Pancreas (tissue), 10 donors: ENCODE results near the gene SORCS2. TPM values are rescaled to one million over a fixed set of nuclear protein-coding genes. Genes with fewer than 3 reads are reported as not detected.

Experiments used
- ATAC-seq, 4 donors: fragments of 200-7000 bp; cut with Tn5 transposase; one replicate each; pipeline versions ENCODE4 v1.8.0 to v1.9.1; 2020; ENCODE audit warnings: mild to moderate bottlenecking in 4 of 4, moderate library complexity in 4 of 4
- DNase-seq, 6 donors: peaks; one replicate each; pipeline ENCODE4 v3.0.0-alpha.2; 2020
- FAIRE-seq: peaks from 2 replicates; lab custom pipeline; 2012; peaks lifted over from hg19 to GRCh38; lab: Jason Lieb, UNC
- H3K27ac ChIP-seq, 4 donors: fragments of 200-600 bp; sonication (generic); 1 replicate in 3 of 4; 2 replicates in 1 of 4; pipeline versions ENCODE4 v1.5.0 to v1.8.0; 2020
- H3K27me3 ChIP-seq, 4 donors: fragments of 200-600 bp; one replicate each; pipeline ENCODE4 v1.8.0; 2021
- H3K36me3 ChIP-seq, 3 donors: fragments of 200-600 bp; sonication (generic) in 1 of 3; one replicate each; pipeline versions ENCODE4 v1.5.0 to v1.8.0; 2020 to 2021
- H3K4me1 ChIP-seq, 3 donors: fragments of 200-600 bp; one replicate each; pipeline ENCODE4 v1.8.0; 2021
- H3K4me3 ChIP-seq, 4 donors: fragments of 200-600 bp; sonication (generic) in 2 of 4; one replicate each; pipeline versions ENCODE4 v1.5.0 to v1.8.0; 2020 to 2021
- H3K9me3 ChIP-seq, 4 donors: fragments of 200-600 bp; one replicate each; pipeline ENCODE4 v1.8.0; 2021
- CTCF ChIP-seq, 4 donors: fragments of 200-600 bp; sonication (generic) in 3 of 4; IDR thresholded peaks; one replicate each; pipeline versions ENCODE4 v1.5.0 to v1.8.0; 2021; ENCODE audit warnings: antibody characterized with exemption in 4 of 4
- WGBS, 2 donors: extraction: QIAGEN DNeasy Blood & Tissue Kit; methylation state at CpG; one replicate each; pipeline ENCODE4 v1.1.7; 2013; 5-methylcytosine and 5-hydroxymethylcytosine counted together
- intact Hi-C, 3 donors: fragments of 100-400 bp; cut with DNase I; formaldehyde crosslinking; loops; one replicate each; pipeline versions ENCODE4 v1.11.1 to v1.14.2; 2022
- polyA plus RNA-seq, 2 donors: library from polyadenylated mRNA; stranded (reverse); fragments of 200-250 nt; gene quantifications; one replicate each; pipeline ENCODE4 v1.2.3, GENCODE V29; 2013
- total RNA-seq, 6 donors: library from RNA; stranded (reverse); fragmentation: NEBNext Ultra II Directional in 4 of 6; extraction: Animal tissue kit (Norgen Biotek cat#: 25700) in 4 of 6; gene quantifications; one replicate each; pipeline versions ENCODE4 v1.2.1 to v1.2.4, GENCODE V29; 2021 to 2023
- donor health status: healthy with polysubstance abuse.
- donor health status: DM: no; HTN: no; CAD: no; lungs with moderate emphysema.
- donor health status: DM: no; HTN: no; CAD: no.
- donor health status: control.
- donor health status: control.
- donor health status: Bipolar disorder and iron deficiency.
- donor health status: DM: yes; HTN: yes; CAD: no.
- donor health status: DM: no; HTN: no; CAD: no.
- donor health status: DM: no; HTN: no; CAD: no.
- donor health status: DM: yes; HTN: yes; CAD: no.

Gene SORCS2
- total and polyA plus RNA-seq, 8 donors = 0.14 to 1.7 (median 0.42) TPM

- no peaks in the 10 kb centered on the region for H3K9me3 ChIP-seq
- no peak for TF ChIP-seq CTCF (IDR thresholded peaks at IDR 0.05)
- ATAC-seq = no peak
- intact Hi-C loops = no loop called here
- no peak overlapping the region for H3K4me3 ChIP-seq
- H3K27me3 ChIP-seq = no peaks in the 10 kb centered on the region
- 94 to 96% methylated on average over 9 of the region's 9 CpGs for WGBS, 2 donors
- H3K27ac ChIP-seq = no peak overlapping the region
- peak in 2 of 6 donors; percentile 11 to 42 for DNase-seq
- FAIRE-seq = no peak
- peaks cover 13 to 17% (median 15%) of the 10 kb centered on the region in 3 donors for H3K4me1 ChIP-seq
- no peaks in the 10 kb centered on the region for H3K36me3 ChIP-seq
Measured at GRCh38 chr4:7165874-7166201, 26.5 kb upstream of the SORCS2 start.

GRCh38 chr4:7166237-7166636, 26.1 kb upstream of the SORCS2 start:
- H3K9me3 ChIP-seq = no peaks in the 10 kb centered on the region
- no peak overlapping the region for H3K27ac ChIP-seq
- H3K4me1 ChIP-seq = peaks cover 9 to 13% (median 11%) of the 10 kb centered on the region in 3 donors
- no peak for FAIRE-seq
- peak in 3 of 6 donors; percentile 1 to 25 (median 24) for DNase-seq
- TF ChIP-seq CTCF (IDR thresholded peaks at IDR 0.05) = no peak
- intact Hi-C loops = no loop called here
- no peaks in the 10 kb centered on the region for H3K36me3 ChIP-seq
- H3K4me3 ChIP-seq = no peak overlapping the region
- no peaks in the 10 kb centered on the region for H3K27me3 ChIP-seq
- 95 to 100% methylated on average over 3 of the region's 3 CpGs for WGBS, 2 donors
- ATAC-seq = no peak

GRCh38 chr4:7166981-7167700, 25.2 kb upstream of the SORCS2 start:
- intact Hi-C loops = no loop called here
- 74 to 76% methylated on average over 17 of the region's 17 CpGs for WGBS, 2 donors
- DNase-seq (peak in 3 of 6 donors; percentile 7 to 63 (median 50)), FAIRE-seq (no peak), ATAC-seq (peak in 1 of 4 donors; percentile 14)
- H3K9me3 ChIP-seq = no peaks in the 10 kb centered on the region
- H3K27ac ChIP-seq = no peak overlapping the region
- no peak for TF ChIP-seq CTCF (IDR thresholded peaks at IDR 0.05)
- no peak overlapping the region for H3K4me3 ChIP-seq
- H3K36me3 ChIP-seq = no peaks in the 10 kb centered on the region
- no peaks in the 10 kb centered on the region for H3K27me3 ChIP-seq
- H3K4me1 ChIP-seq = peaks cover 2 to 4% (median 2%) of the 10 kb centered on the region in 3 donors

GRCh38 chr4:7167706-7168105, 24.6 kb upstream of the SORCS2 start:
- no peak overlapping the region for H3K4me3 ChIP-seq
- no peaks in the 10 kb centered on the region for H3K36me3 ChIP-seq
- intact Hi-C loops = no loop called here
- H3K4me1 ChIP-seq = no peaks in the 10 kb centered on the region
- no peaks in the 10 kb centered on the region for H3K27me3 ChIP-seq
- WGBS, 2 donors = 33 to 40% methylated on average over 4 of the region's 4 CpGs
- FAIRE-seq (no peak), ATAC-seq (peak in 3 of 4 donors; percentile 56 to 73 (median 70)), DNase-seq (peak in 2 of 6 donors; percentile 7 to 23)
- no peaks in the 10 kb centered on the region for H3K9me3 ChIP-seq
- no peak for TF ChIP-seq CTCF (IDR thresholded peaks at IDR 0.05)
- H3K27ac ChIP-seq = no peak overlapping the region

GRCh38 chr4:7168106-7168505, 24.2 kb upstream of the SORCS2 start:
- no peak for TF ChIP-seq CTCF (IDR thresholded peaks at IDR 0.05)

More at GRCh38 chr4:7168106-7168505, 24.2 kb upstream of the SORCS2 start:
- no peaks in the 10 kb centered on the region for H3K4me1 ChIP-seq
- intact Hi-C loops = no loop called here
- FAIRE-seq (no peak), ATAC-seq (peak in 1 of 4 donors; percentile 11), DNase-seq (peak in 3 of 6 donors; percentile 9 to 25 (median 19))
- H3K36me3 ChIP-seq = no peaks in the 10 kb centered on the region
- H3K4me3 ChIP-seq = no peak overlapping the region
- WGBS, 2 donors = 93 to 96% methylated on average over 8 of the region's 8 CpGs
- no peaks in the 10 kb centered on the region for H3K27me3 ChIP-seq
- no peak overlapping the region for H3K27ac ChIP-seq
- no peaks in the 10 kb centered on the region for H3K9me3 ChIP-seq
